ENCODE measurements around the gene MYO5C.

DNA sequence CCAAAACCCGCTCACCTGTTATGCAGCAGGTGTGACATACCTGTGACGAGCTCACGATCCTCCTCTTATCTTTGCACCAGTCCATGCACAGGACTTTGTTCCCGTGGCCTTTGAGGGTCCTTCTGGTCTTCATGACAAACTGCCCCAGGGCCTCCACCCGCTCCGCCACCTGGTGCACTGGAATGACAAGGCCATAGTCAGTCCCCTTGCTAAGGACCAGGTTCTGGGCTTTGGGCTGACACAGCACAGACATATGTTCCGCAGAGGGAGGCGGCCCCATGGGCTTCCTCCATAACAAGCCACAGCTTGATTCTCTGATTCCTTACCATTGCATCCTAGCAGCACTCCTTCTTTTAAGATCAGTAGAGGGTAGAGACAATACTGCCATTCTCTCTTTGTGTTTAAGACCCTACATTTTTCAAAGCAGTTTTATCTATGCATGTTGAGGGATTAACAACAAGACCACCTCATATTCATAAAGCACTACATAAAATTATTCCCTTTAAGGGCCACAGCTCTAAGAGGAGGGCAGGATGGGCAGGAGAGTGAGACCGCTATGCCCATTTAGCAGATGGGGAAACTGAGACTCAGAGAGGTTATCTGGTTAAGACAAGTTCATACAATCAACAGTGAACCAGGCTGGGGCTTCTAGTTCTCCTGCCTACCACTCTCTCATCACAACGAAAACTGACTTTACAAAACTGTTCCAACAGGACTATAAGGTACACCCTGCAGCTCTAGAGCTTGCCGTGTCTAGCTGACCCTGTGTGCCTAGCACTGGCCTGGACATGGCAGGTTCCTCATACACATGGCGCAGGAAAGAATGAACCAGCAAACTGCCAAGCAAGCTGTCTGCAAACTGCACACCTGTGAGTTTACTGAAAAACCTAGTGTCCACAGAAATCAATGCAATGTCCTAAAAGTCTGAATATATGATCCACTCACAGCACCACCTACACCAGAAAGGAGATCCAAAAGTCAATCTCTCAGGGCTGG, 141.4 kb downstream of the MYO5C start:
- TF ChIP-seq, protein P1, sequence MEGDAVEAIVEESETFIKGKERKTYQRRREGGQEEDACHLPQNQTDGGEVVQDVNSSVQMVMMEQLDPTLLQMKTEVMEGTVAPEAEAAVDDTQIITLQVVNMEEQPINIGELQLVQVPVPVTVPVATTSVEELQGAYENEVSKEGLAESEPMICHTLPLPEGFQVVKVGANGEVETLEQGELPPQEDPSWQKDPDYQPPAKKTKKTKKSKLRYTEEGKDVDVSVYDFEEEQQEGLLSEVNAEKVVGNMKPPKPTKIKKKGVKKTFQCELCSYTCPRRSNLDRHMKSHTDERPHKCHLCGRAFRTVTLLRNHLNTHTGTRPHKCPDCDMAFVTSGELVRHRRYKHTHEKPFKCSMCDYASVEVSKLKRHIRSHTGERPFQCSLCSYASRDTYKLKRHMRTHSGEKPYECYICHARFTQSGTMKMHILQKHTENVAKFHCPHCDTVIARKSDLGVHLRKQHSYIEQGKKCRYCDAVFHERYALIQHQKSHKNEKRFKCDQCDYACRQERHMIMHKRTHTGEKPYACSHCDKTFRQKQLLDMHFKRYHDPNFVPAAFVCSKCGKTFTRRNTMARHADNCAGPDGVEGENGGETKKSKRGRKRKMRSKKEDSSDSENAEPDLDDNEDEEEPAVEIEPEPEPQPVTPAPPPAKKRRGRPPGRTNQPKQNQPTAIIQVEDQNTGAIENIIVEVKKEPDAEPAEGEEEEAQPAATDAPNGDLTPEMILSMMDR (IDR thresholded peaks at IDR 0.05): no peak
- TF ChIP-seq POLR2A (IDR thresholded peaks at IDR 0.05): no peak

Measured in uterus (tissue), 2 donors.